ENCODE data around the gene EVA1C. TPM values are rescaled to one million over a fixed set of nuclear protein-coding genes. Genes with fewer than 3 reads are reported as not detected.
A peak's percentile ranks its signal among the peaks of the same experiment; 100 is the strongest.

The EVA1C gene
- total and polyA plus RNA-seq, 3 experiments from 2014 or later: 13.4 to 25.8 (median 16.2) TPM

DNA sequence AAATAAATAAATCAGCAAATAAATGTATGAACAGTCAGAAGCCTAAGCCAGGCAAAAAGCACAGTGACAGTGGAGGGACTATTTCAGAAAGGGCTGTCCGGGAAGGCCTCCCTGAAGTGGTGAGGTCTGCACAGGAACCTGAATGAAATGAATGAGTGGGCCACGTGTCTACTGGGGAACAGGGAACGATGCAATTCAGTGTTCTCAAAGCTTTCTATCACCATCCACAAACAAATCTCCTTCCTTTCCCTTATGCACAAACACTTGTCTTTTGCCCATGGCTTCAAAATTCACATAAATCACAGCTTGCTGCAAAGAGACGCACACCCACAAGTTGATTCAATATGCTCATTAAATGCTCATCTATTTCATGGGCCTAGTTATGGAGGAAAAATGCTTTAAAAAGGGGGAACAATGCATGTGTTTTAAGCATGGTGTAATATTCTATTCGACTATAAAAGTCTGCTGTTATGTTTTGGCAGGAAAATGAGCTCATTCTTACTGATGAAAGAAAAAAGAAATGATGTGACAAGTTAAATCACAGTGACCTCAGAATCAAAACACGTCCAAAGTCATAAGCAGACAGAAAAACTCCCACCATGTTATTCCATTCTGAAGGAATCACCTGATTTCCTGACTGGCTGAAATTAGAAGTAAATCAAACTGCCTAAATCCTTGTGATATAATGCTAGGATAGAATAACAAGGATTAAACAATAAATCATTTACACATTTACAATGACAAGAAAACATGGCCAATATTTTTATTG, 41.3 kb upstream of the EVA1C start:
- H3K27me3 Mint-ChIP-seq: no peaks in the 10 kb centered on the region
- no peaks in the 10 kb centered on the region for H3K9me3 Mint-ChIP-seq
- Histone ChIP-seq H3K4me3 (ENCODE audit: low read length) (no peak overlapping the region), H3K4me1 (ENCODE audit: insufficient read depth, low read length) (no peaks in the 10 kb centered on the region), H3K36me3 (ENCODE audit: insufficient read depth, low read length) (peaks cover 46% of the 10 kb centered on the region), H3K9me3 (ENCODE audit: low read length) (no peaks in the 10 kb centered on the region), H3K27ac (ENCODE audit: low read depth, low read length) (no peak overlapping the region), H3K27me3 (ENCODE audit: insufficient read depth, low read length, poor library complexity, severe bottlenecking) (no peaks in the 10 kb centered on the region)
- H3K27ac Mint-ChIP-seq: peak overlapping the region in 1 of 8 donors; percentile 7
- H3K4me3 Mint-ChIP-seq: no peak overlapping the region
- DNase-seq: no peak
- peaks cover 4 to 88% (median 20%) of the 10 kb centered on the region in 3 donors for H3K36me3 Mint-ChIP-seq
- POLR2A ChIA-PET: no interaction called here
- H3K4me1 Mint-ChIP-seq: no peaks in the 10 kb centered on the region
- CTCF ChIA-PET: no interaction called here

DNA sequence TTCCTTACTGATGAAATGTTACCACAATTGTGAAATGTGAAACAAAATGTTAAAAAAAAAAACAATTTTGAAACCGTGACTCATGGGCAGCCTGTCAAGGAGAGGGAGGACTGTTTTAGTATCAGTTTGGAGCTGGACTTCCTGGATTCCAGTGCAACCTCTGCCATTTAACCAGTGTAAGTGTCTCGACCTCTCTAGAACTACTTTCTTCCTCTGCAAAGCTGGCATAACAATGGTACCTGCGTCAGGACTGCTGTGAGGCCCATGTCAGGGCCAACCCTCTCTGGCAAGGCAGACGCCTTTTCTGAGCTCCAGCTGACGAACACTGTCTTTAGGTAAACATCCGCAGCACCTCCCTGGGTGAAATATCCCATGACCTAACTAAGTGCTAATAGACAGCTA, 40.6 kb upstream of the EVA1C start:
- no peaks in the 10 kb centered on the region for H3K27me3 Mint-ChIP-seq
- no peaks in the 10 kb centered on the region for H3K4me1 Mint-ChIP-seq
- peaks cover 43% of the 10 kb centered on the region for H3K36me3 ChIP-seq (ENCODE audit: insufficient read depth, low read length)
- no peak overlapping the region for H3K27ac ChIP-seq (ENCODE audit: low read depth, low read length)
- no peaks in the 10 kb centered on the region for H3K9me3 ChIP-seq (ENCODE audit: low read length)
- peak overlapping the region in 2 of 8 donors; percentile 23 to 59 for H3K27ac Mint-ChIP-seq
- peaks cover 4 to 88% (median 20%) of the 10 kb centered on the region in 3 donors for H3K36me3 Mint-ChIP-seq
- H3K9me3 Mint-ChIP-seq: no peaks in the 10 kb centered on the region
- H3K4me3 ChIP-seq (ENCODE audit: low read length): no peak overlapping the region
- ChIA-PET POLR2A (no interaction called here), CTCF (no interaction called here)
- no peak overlapping the region for H3K4me3 Mint-ChIP-seq
- no peaks in the 10 kb centered on the region for H3K4me1 ChIP-seq (ENCODE audit: insufficient read depth, low read length)
- no peaks in the 10 kb centered on the region for H3K27me3 ChIP-seq (ENCODE audit: insufficient read depth, low read length, poor library complexity, severe bottlenecking)
- DNase-seq: no peak

DNA sequence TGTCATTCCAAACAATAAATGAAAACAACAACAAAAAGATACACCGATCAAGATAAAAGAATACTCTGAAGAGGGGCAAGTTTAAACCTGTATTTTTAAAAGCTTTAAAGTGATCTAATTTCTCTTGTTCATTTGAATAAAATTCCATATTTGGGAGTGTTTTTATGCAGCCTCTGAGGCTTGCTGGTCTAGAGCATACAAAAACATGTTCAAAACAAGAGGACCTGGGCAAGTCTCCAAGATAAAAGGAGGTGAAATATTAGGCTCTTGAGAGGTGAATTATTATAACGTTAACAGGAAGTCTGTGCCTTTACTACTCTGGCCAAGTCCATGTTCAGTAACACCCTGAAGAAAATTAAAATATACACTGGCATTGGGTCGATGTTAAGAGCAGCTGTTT, 39.8 kb upstream of the EVA1C start:
- Mint-ChIP-seq H3K36me3 (peaks cover 4 to 88% (median 15%) of the 10 kb centered on the region in 3 donors), H3K9me3 (no peaks in the 10 kb centered on the region), H3K27ac (no peak overlapping the region), H3K27me3 (no peaks in the 10 kb centered on the region), H3K4me3 (no peak overlapping the region), H3K4me1 (peaks cover 0 to 3% (median 0%) of the 10 kb centered on the region in 3 donors)
- CTCF ChIA-PET: interaction anchor here (0.8 kb wide), 1 partner anchor 228 kb away, joined by 4 read pairs; no protein-coding TSS in a partner anchor
- Histone ChIP-seq H3K9me3 (ENCODE audit: low read length) (no peaks in the 10 kb centered on the region), H3K4me1 (ENCODE audit: insufficient read depth, low read length) (no peaks in the 10 kb centered on the region), H3K4me3 (ENCODE audit: low read length) (no peak overlapping the region), H3K27ac (ENCODE audit: low read depth, low read length) (no peak overlapping the region), H3K36me3 (ENCODE audit: insufficient read depth, low read length) (peaks cover 40% of the 10 kb centered on the region), H3K27me3 (ENCODE audit: insufficient read depth, low read length, poor library complexity, severe bottlenecking) (no peaks in the 10 kb centered on the region)
- POLR2A ChIA-PET: no interaction called here
- no peak for DNase-seq

DNA sequence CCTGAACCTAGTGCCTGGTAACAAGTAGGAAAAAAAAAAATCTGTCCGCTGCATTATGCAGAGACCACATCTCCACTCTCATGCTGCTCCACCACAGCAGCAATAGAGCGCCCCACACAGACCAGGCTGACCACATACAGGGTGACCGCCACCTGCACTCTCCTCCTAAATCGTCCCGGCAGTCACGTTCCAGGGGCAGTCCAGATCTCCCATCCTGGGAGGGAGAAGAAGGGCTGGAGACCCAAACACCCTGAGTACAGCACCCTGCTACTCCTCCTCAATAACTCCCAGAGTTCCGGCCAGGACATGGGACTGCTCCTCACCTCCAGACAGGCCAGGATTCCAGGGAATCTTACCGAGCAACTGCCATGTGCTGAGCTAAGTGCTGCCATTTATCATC, 35.0 kb upstream of the EVA1C start:
- Histone ChIP-seq H3K36me3 (ENCODE audit: insufficient read depth, low read length) (peaks cover 24% of the 10 kb centered on the region), H3K27ac (ENCODE audit: low read depth, low read length) (no peak overlapping the region)

GRCh38 chr21:32377991-32378390, 34.5 kb upstream of the EVA1C start:
- Histone ChIP-seq H3K27ac (ENCODE audit: low read depth, low read length) (no peak overlapping the region), H3K27me3 (ENCODE audit: insufficient read depth, low read length, poor library complexity, severe bottlenecking) (no peaks in the 10 kb centered on the region), H3K4me3 (ENCODE audit: low read length) (no peak overlapping the region), H3K4me1 (ENCODE audit: insufficient read depth, low read length) (no peaks in the 10 kb centered on the region), H3K36me3 (ENCODE audit: insufficient read depth, low read length) (peaks cover 25% of the 10 kb centered on the region), H3K9me3 (ENCODE audit: low read length) (no peaks in the 10 kb centered on the region)
- Mint-ChIP-seq H3K36me3 (peaks cover 0 to 89% (median 21%) of the 10 kb centered on the region in 3 donors), H3K27me3 (no peaks in the 10 kb centered on the region), H3K4me3 (no peak overlapping the region), H3K27ac (peak overlapping the region in 2 of 8 donors; percentile 12 to 36), H3K9me3 (no peaks in the 10 kb centered on the region), H3K4me1 (peaks cover 0 to 3% (median 0%) of the 10 kb centered on the region in 3 donors)
- CTCF ChIA-PET: no interaction called here
- POLR2A ChIA-PET: no interaction called here
- DNase-seq: no peak

More for the DNA sequence above, 35.0 kb upstream of the EVA1C start:
- ChIA-PET CTCF (no interaction called here), POLR2A (no interaction called here)
- Mint-ChIP-seq H3K4me1 (peaks cover 0 to 3% (median 0%) of the 10 kb centered on the region in 3 donors), H3K4me3 (no peak overlapping the region), H3K9me3 (no peaks in the 10 kb centered on the region), H3K27ac (no peak overlapping the region), H3K27me3 (no peaks in the 10 kb centered on the region), H3K36me3 (peaks cover 0 to 89% (median 20%) of the 10 kb centered on the region in 3 donors)
- Histone ChIP-seq H3K4me1 (ENCODE audit: insufficient read depth, low read length) (no peaks in the 10 kb centered on the region), H3K4me3 (ENCODE audit: low read length) (no peak overlapping the region), H3K9me3 (ENCODE audit: low read length) (no peaks in the 10 kb centered on the region), H3K27me3 (ENCODE audit: insufficient read depth, low read length, poor library complexity, severe bottlenecking) (no peaks in the 10 kb centered on the region)
- DNase-seq: no peak

DNA sequence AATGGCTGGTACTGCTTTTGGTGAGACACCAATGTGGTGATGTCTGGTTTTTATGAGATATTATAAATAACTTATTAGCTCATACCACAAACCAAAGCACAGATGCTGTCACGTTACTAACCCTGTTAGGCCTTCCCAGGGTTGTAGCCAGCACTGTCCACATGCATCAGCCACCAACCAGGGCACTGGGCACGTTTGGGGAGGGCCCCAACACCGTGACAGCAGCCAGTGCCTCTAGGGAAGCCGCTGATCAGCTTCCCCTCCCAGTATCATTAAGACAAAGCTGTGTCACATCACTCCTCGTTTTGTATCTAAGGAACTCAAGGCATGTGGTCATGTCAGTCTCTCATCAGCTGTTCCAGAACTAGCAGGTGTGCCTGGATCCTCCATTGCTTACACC, 33.5 kb upstream of the EVA1C start:
- H3K36me3 ChIP-seq (ENCODE audit: insufficient read depth, low read length): peaks cover 33% of the 10 kb centered on the region
- peak overlapping the region in 1 of 8 donors; percentile 57 for H3K27ac Mint-ChIP-seq
- H3K27me3 ChIP-seq (ENCODE audit: insufficient read depth, low read length, poor library complexity, severe bottlenecking): no peaks in the 10 kb centered on the region
- CTCF ChIA-PET: no interaction called here
- POLR2A ChIA-PET: no interaction called here
- no peak overlapping the region for H3K4me3 ChIP-seq (ENCODE audit: low read length)
- no peaks in the 10 kb centered on the region for H3K9me3 ChIP-seq (ENCODE audit: low read length)
- H3K4me1 Mint-ChIP-seq: peaks cover 0 to 3% (median 0%) of the 10 kb centered on the region in 3 donors
- H3K9me3 Mint-ChIP-seq: no peaks in the 10 kb centered on the region
- no peaks in the 10 kb centered on the region for H3K27me3 Mint-ChIP-seq
- H3K27ac ChIP-seq (ENCODE audit: low read depth, low read length): no peak overlapping the region
- H3K4me1 ChIP-seq (ENCODE audit: insufficient read depth, low read length): no peaks in the 10 kb centered on the region
- H3K4me3 Mint-ChIP-seq: no peak overlapping the region
- peaks cover 0 to 91% (median 21%) of the 10 kb centered on the region in 3 donors for H3K36me3 Mint-ChIP-seq
- DNase-seq: no peak

GRCh38 chr21:32380940-32381339, 31.6 kb upstream of the EVA1C start:
- Mint-ChIP-seq H3K9me3 (no peaks in the 10 kb centered on the region), H3K36me3 (peaks cover 0 to 92% (median 22%) of the 10 kb centered on the region in 3 donors), H3K4me1 (peaks cover 0 to 11% (median 10%) of the 10 kb centered on the region in 3 donors), H3K27ac (peak overlapping the region in 1 of 8 donors; percentile 2), H3K27me3 (no peaks in the 10 kb centered on the region), H3K4me3 (no peak overlapping the region)
- H3K9me3 ChIP-seq (ENCODE audit: low read length): no peaks in the 10 kb centered on the region
- H3K27me3 ChIP-seq (ENCODE audit: insufficient read depth, low read length, poor library complexity, severe bottlenecking): no peaks in the 10 kb centered on the region
- no peak for DNase-seq
- no peak overlapping the region for H3K4me3 ChIP-seq (ENCODE audit: low read length)
- ChIA-PET POLR2A (no interaction called here), CTCF (no interaction called here)
- H3K4me1 ChIP-seq (ENCODE audit: insufficient read depth, low read length): no peaks in the 10 kb centered on the region
- no peak overlapping the region for H3K27ac ChIP-seq (ENCODE audit: low read depth, low read length)
- H3K36me3 ChIP-seq (ENCODE audit: insufficient read depth, low read length): peaks cover 37% of the 10 kb centered on the region

DNA sequence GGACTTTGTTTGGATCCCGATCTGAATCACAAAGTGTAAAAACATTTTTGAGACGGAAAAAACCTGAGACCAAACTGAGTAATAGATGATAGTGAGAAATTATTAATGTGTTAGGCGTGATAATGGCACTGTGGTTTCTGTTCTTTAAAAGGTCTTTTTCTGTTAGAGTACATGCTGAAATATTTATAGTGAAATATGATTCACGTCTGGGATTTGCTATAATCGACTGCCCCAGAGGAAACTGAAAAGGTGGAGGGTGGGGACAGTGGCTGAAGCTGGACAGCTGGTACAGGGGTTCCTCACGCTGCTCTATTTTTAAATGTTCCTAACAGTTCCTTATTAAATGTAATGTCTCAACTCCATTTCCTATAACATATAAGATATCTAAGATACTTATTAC, 30.9 kb upstream of the EVA1C start:
- H3K9me3 ChIP-seq (ENCODE audit: low read length): no peaks in the 10 kb centered on the region
- Mint-ChIP-seq H3K27me3 (no peaks in the 10 kb centered on the region), H3K9me3 (no peaks in the 10 kb centered on the region), H3K4me3 (no peak overlapping the region), H3K4me1 (peaks cover 0 to 11% (median 10%) of the 10 kb centered on the region in 3 donors), H3K36me3 (peaks cover 0 to 86% (median 17%) of the 10 kb centered on the region in 3 donors), H3K27ac (no peak overlapping the region)
- no peaks in the 10 kb centered on the region for H3K4me1 ChIP-seq (ENCODE audit: insufficient read depth, low read length)
- H3K27me3 ChIP-seq (ENCODE audit: insufficient read depth, low read length, poor library complexity, severe bottlenecking): no peaks in the 10 kb centered on the region
- ChIA-PET CTCF (no interaction called here), POLR2A (no interaction called here)
- no peak for DNase-seq
- peaks cover 31% of the 10 kb centered on the region for H3K36me3 ChIP-seq (ENCODE audit: insufficient read depth, low read length)
- H3K27ac ChIP-seq (ENCODE audit: low read depth, low read length): no peak overlapping the region
- H3K4me3 ChIP-seq (ENCODE audit: low read length): no peak overlapping the region

Data from CD8-positive, alpha-beta memory T cell (primary cell).